Measurements from ENCODE around the gene PLCB4.
"Not testable (repeated sequence)": the region's sequence is repeated elsewhere in the genome, so short reads cannot be mapped to it uniquely, and the experiment has no call there.

PLCB4 gene

DNA sequence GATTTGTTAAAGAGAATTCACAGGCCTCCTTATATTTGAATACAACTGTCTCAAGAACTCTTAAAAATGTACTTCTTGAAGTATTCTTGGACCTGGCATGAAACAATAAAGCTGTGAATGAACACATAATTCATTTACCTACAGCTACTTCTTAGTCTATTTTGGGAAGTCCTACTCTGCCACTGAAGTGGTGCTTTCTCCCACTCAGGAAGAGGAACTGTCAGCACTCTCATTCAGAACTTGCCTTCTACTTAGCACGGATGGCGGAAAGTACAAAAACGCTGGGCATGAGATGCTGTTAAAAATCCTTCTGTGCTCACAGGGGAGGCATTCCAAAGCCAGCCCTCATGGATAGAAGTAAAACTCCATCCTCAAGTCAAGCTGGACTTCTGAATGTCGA, 300.7 kb downstream of the PLCB4 start:
- no peaks in the 10 kb centered on the region; the same call in 1 of the 2 replicates for H3K9me3 ChIP-seq
- H3K27me3 ChIP-seq (ENCODE audit: low read depth), result no peaks in the 10 kb centered on the region
- peaks cover 17% of the 10 kb centered on the region for H3K4me1 ChIP-seq
- no peak for DNase-seq (ENCODE audit: low spot score in 2 of 2)
- H3K4me3 ChIP-seq, result no peak overlapping the region
- no peaks in the 10 kb centered on the region for H3K36me3 ChIP-seq (replicated peaks)
- in situ Hi-C loops (cut with MboI; ENCODE audit: low sequenced_read_pairs), result no loop called here

DNA sequence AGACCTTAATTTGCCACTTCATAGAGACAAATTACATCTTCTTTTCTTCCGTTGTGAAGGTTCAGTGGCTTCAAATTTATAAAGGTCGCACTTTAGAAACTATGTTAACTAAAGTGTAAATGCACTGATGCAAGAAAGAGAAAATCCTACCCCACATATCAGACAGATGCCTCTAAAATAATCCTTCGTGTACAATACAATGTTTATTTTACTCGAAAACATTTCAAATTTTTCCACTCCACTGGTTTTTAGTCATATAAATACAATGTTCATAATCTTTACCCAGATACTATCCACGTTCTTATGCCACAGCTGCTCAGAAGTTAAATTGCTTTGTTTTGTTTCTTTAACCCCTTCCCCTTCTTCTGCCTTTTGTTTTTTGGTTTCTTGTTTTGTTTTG, 305.2 kb downstream of the PLCB4 start:
- H3K4me3 ChIP-seq, result no peak overlapping the region
- no peaks in the 10 kb centered on the region for H3K36me3 ChIP-seq (replicated peaks)
- H3K4me1 ChIP-seq, result peaks cover 28% of the 10 kb centered on the region
- DNase-seq (ENCODE audit: low spot score in 2 of 2), result no peak
- H3K9me3 ChIP-seq, result no peaks in the 10 kb centered on the region; the same call in 1 of the 2 replicates
- in situ Hi-C loops (cut with MboI; ENCODE audit: low sequenced_read_pairs), result no loop called here
- H3K27me3 ChIP-seq (ENCODE audit: low read depth), result no peaks in the 10 kb centered on the region

DNA sequence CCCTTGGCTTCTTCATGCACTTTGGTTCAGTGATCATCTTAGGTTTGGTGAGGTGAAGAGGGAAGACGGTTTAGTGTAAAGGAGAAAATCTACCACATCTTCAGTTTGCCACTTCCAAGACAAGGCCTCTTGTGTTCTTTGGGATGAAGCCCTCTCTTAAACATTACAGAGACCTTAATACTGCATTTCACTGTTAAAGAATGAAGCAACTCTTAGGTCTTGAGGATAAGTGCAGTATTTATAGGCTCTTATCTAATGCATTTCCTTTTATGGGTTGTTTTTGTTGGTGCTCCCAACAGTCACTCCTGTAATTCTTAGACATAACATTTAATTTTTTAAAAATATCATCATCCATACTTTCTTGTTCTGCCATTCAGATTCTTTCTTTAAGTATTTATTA, 305.6 kb downstream of the PLCB4 start:
- no peaks in the 10 kb centered on the region for H3K36me3 ChIP-seq (replicated peaks)
- no peak overlapping the region for H3K4me3 ChIP-seq
- DNase-seq (ENCODE audit: low spot score in 2 of 2), result peak in 1 of 2 experiments; percentile 24
- H3K9me3 ChIP-seq, result no peaks in the 10 kb centered on the region; the same call in 1 of the 2 replicates
- peaks cover 28% of the 10 kb centered on the region for H3K4me1 ChIP-seq
- in situ Hi-C loops (cut with MboI; ENCODE audit: low sequenced_read_pairs), result no loop called here
- no peaks in the 10 kb centered on the region for H3K27me3 ChIP-seq (ENCODE audit: low read depth)

DNA sequence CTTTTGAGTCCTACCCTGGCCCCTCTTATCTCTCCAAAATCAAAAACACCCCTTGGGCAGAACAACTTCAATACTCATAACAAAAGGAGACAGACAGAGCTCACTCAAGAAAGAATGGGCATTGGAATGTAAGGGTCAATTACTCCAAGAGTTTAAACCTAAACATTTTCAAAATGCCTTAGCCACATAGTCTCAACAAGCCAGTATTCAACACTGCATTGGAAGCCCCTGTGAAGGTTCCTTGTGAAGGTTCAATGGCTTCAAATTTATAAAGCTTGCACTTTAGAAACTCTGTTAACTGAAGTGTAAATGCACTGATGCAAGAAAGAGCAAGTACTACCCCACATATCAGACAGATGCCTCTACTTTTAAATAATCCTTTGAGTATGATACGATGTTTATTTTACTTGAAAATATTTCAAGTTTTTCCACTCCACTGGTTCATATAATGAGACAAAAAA, 306.4 kb downstream of the PLCB4 start:
- in situ Hi-C loops (cut with MboI; ENCODE audit: low sequenced_read_pairs), result no loop called here
- Histone ChIP-seq H3K4me1 (peaks cover 28% of the 10 kb centered on the region), H3K9me3 (no peaks in the 10 kb centered on the region; the same call in 1 of the 2 replicates), H3K36me3 (replicated peaks) (no peaks in the 10 kb centered on the region), H3K27me3 (ENCODE audit: low read depth) (no peaks in the 10 kb centered on the region), H3K4me3 (no peak overlapping the region)
- peak; percentile 57 to 98 for DNase-seq (ENCODE audit: low spot score in 2 of 2)

DNA sequence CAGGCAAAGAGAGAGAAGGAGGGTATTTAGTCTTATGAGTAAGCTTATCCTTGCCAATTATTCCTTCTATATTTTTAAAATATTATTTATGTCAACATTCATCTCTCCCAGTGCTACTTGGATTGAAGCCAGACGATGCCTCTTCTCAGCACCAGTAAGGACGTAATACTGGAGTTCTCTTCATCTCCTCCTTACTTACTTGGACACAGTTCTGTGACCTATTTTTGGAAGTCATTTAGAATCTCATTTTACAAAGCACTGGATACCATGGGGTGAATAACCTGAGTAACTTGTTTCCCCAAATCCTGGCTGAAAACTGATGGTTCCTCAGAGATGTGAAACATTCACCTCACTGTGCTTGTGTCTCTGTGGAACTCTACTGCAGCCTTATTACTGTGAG, 308.1 kb downstream of the PLCB4 start:
- Histone ChIP-seq H3K4me1 (peaks cover 28% of the 10 kb centered on the region), H3K36me3 (replicated peaks) (no peaks in the 10 kb centered on the region)

DNA sequence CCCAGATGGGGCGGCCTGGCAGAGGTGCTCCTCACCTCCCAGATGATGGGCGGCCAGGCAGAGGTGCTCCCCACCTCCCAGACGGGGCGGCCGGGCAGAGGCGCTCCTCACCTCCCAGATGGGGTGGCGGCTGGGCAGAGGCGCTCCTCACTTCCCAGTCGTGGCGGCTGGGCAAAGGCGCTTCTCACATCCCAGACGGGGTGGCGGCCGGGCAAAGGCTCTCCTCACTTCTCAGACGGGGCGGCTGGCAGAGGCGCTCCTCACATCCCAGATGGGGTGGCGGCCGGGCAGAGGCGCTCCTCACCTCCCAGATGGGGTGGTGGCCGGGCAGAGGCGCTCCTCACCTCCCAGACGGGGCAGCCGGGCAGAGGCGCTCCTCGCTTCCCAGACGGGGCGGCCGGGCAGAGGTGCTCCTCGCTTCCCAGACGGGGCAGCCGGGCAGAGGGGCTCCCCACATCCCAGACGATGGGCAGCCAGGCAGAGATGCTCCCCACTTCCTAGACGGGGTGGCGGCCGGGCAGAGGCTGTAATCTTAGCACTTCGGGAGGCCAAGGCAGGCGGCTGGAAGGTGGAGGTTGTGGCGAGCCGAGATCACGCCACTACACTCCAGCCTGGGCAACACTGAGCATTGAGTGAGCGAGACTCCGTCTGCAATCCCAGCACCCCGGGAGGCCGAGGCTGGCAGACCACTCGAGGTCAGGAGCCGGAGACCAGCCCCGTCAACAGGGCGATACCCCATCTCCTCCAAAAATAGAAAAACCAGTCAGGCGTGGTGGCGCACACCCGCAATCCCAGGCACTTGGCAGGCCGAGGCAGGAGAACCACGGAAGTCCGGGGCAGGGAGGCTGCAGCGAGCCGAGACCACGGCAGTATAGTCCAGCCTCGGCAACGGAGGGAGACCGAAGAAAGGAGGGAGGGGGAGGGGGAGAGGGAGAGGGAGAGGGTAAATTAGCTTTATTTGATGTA, 316.7 kb downstream of the PLCB4 start:
- DNase-seq (ENCODE audit: low spot score in 2 of 2); H3K4me3 ChIP-seq; H3K27me3 ChIP-seq (ENCODE audit: low read depth); H3K36me3 ChIP-seq (replicated peaks); H3K9me3 ChIP-seq; in situ Hi-C loops (cut with MboI; ENCODE audit: low sequenced_read_pairs); H3K4me1 ChIP-seq: not testable (repeated sequence)

More for the DNA sequence above, 308.1 kb downstream of the PLCB4 start:
- H3K27me3 ChIP-seq (ENCODE audit: low read depth), result no peaks in the 10 kb centered on the region
- H3K9me3 ChIP-seq, result no peaks in the 10 kb centered on the region; the same call in 1 of the 2 replicates
- no peak overlapping the region for H3K4me3 ChIP-seq
- DNase-seq (ENCODE audit: low spot score in 2 of 2), result no peak
- in situ Hi-C loops (cut with MboI; ENCODE audit: low sequenced_read_pairs), result no loop called here

DNA sequence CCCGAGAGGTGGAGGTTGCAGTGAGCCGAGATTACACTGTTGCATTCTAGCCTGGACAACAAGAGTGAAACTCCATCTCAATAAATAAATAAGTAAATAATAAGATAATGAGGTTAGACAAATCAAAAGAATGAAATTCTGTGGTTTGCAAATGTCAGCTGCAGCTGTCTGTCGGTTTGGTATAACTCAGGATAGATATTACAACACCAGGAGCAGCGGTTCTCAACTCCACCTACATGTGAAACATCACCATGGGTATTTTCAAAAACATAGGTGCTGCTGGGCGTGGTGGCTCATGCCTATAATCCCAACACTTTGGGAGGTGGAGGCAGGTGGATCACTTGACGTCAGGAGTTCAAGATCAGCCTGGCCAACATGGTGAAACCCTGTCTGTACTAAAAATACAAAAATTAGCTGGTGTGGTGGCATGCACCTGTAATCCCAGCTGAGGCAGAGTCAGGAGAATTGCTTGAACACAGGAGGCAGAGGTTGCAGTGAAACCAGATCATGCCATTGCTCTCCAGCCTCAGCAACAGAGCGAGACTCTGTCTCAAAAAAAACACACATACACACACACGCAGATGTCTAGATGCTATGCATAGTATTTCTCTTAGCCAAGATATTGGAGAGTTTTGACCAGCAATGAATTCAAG, 319.4 kb downstream of the PLCB4 start:
- in situ Hi-C loops (cut with MboI; ENCODE audit: low sequenced_read_pairs), result no loop called here
- H3K27me3 ChIP-seq (ENCODE audit: low read depth), result no peaks in the 10 kb centered on the region
- H3K36me3 ChIP-seq (replicated peaks), result no peaks in the 10 kb centered on the region
- H3K9me3 ChIP-seq, result no peaks in the 10 kb centered on the region; the same call in 1 of the 2 replicates
- no peak for DNase-seq (ENCODE audit: low spot score in 2 of 2)
- 0 out of 2 replicates have a peak, but pooled peaks cover 7% of the 10 kb centered on the region for H3K4me1 ChIP-seq
- H3K4me3 ChIP-seq, result no peak overlapping the region

DNA sequence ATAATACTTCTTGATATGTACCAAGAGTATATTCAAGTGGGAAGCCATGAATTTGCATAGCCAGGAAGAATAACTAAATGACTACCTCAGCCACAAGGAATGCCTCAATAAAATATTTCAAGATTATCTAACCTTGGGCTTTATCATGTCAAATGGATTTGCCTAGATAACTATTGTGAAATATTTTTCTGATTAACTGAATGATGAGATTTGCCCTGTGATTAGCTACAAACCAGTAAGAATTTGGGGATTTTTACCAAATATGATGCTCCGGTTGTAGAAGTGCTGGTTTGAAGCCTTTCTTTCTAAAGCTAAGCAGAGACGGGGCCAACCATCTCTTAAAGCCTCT, 319.9 kb downstream of the PLCB4 start:
- Histone ChIP-seq H3K4me3 (no peak overlapping the region), H3K9me3 (no peaks in the 10 kb centered on the region; the same call in 1 of the 2 replicates), H3K27me3 (ENCODE audit: low read depth) (no peaks in the 10 kb centered on the region), H3K4me1 (0 out of 2 replicates have a peak, but pooled peaks cover 7% of the 10 kb centered on the region), H3K36me3 (replicated peaks) (no peaks in the 10 kb centered on the region)
- no peak for DNase-seq (ENCODE audit: low spot score in 2 of 2)
- in situ Hi-C loops (cut with MboI; ENCODE audit: low sequenced_read_pairs), result no loop called here

DNA sequence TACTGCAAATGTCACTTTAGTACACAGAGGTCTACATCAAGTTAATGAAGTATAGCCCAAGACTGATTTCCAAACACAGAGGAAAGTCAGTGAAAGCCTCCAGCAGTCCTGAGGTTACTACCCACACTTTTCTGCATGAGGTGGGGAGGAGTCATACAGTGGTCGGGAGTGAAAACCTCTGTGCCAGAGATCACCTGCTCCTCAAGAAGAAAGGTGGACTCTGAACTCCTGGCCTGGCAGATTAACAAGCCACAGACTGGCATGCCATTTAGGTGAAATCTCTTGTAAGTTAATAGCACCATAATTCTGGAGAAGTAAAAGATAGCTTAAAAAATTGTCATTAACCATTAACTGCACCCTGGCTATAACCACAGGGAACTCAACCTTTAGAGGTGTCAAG, 320.5 kb downstream of the PLCB4 start:
- in situ Hi-C loops (cut with MboI; ENCODE audit: low sequenced_read_pairs), result no loop called here
- DNase-seq (ENCODE audit: low spot score in 2 of 2), result no peak
- Histone ChIP-seq H3K4me3 (no peak overlapping the region), H3K36me3 (replicated peaks) (no peaks in the 10 kb centered on the region), H3K27me3 (ENCODE audit: low read depth) (no peaks in the 10 kb centered on the region), H3K4me1 (0 out of 2 replicates have a peak, but pooled peaks cover 7% of the 10 kb centered on the region), H3K9me3 (no peaks in the 10 kb centered on the region; the same call in 1 of the 2 replicates)

DNA sequence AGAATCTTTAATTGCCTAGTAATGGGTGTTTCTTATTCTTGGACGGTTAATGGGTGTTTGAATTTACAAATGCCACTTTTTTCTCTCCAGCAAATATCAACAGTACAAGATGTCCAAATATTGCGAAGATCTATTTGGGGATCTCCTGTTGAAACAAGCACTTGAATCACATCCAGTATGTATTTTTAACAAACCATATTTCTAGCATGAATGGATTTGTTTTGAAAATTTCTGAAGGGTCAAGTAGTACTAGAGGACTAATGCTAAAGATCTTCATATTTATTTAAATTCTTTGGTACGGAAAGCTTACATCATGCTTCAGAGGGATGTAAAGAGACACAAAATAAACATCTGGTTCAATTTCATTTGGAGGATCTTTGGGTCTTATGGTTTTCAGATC, 321.6 kb downstream of the PLCB4 start:
- H3K9me3 ChIP-seq, result no peaks in the 10 kb centered on the region; the same call in 1 of the 2 replicates
- 0 out of 2 replicates have a peak, but pooled peaks cover 7% of the 10 kb centered on the region for H3K4me1 ChIP-seq
- in situ Hi-C loops (cut with MboI; ENCODE audit: low sequenced_read_pairs), result no loop called here
- no peak overlapping the region for H3K4me3 ChIP-seq
- no peaks in the 10 kb centered on the region for H3K27me3 ChIP-seq (ENCODE audit: low read depth)
- no peak for DNase-seq (ENCODE audit: low spot score in 2 of 2)
- no peaks in the 10 kb centered on the region for H3K36me3 ChIP-seq (replicated peaks)

DNA sequence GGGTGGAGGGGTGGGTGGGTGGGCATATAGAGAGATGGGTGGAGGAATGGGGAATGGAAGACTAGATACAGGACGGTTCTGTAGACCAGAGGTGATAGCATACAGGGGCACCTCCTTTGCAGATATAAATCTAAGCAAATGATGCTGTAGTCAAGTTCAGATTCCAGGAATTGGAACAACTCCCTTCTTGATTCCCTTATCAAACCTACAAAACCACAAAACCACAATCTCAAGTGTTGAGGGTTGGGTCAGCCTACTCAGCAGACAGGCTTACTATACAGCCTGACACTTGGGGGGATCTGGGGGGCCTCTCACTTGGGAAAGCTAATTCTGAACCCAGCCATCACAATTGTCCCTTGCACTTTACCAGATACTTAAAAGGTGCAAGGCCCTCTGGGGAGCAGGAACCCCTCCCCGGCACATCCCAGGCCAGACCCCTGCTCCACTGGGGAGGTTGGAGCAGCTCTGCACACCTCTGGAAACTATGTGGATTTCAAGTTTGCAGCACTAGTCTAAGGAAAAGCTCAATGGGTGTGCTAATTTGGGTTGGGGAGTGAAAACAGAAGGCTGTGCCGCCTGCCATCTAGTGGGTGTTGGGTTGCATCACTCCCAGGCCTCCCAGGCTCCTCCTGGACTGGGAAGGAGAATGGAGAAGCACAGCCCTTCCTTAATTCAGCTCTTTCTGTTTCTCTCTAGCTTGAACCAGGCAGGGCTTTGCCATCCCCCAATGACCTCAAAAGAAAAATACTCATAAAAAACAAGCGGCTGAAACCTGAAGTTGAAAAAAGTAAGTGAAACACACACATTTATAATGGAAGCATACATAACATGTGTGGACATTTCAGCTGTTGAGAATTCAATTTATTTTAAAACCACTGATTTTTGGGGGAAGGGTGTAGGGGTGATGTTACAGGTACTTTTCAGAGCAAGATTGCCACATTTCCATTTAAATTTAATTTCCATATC, 324.3 kb downstream of the PLCB4 start:
- peak; percentile 75 to 80 for DNase-seq (ENCODE audit: low spot score in 2 of 2)
- in situ Hi-C loops (cut with MboI; ENCODE audit: low sequenced_read_pairs), result no loop called here
- H3K4me3 ChIP-seq, result no peak overlapping the region

DNA sequence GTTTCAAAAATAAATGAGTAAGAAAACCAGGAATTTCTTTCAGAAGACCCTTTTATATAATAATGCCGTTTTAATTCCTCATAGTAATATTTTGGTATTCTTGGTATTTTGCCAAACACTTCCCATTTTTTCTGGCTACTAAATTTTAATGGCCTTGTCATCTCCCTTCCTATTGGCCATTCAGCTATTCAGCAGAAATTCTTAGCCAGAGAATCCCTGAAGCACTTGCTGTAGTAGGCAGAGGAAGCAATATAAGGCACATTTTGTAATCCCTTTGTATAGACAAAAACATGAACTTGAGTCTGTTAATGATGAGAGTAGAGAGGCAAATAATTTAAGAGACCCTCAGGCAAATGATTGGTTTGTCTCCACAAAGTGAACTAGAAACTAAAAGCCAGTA, 327.1 kb downstream of the PLCB4 start:
- in situ Hi-C loops (cut with MboI; ENCODE audit: low sequenced_read_pairs), result no loop called here
- H3K9me3 ChIP-seq, result no peaks in the 10 kb centered on the region
- no peak for DNase-seq (ENCODE audit: low spot score in 2 of 2)
- H3K36me3 ChIP-seq (replicated peaks), result no peaks in the 10 kb centered on the region
- H3K4me3 ChIP-seq, result no peak overlapping the region
- no peaks in the 10 kb centered on the region for H3K27me3 ChIP-seq (ENCODE audit: low read depth)
- peaks cover 12% of the 10 kb centered on the region for H3K4me1 ChIP-seq

More for the DNA sequence above, 324.3 kb downstream of the PLCB4 start:
- Histone ChIP-seq H3K36me3 (replicated peaks) (no peaks in the 10 kb centered on the region), H3K9me3 (no peaks in the 10 kb centered on the region), H3K27me3 (ENCODE audit: low read depth) (no peaks in the 10 kb centered on the region), H3K4me1 (peaks cover 7% of the 10 kb centered on the region; the same call in 1 of the 2 replicates)

DNA sequence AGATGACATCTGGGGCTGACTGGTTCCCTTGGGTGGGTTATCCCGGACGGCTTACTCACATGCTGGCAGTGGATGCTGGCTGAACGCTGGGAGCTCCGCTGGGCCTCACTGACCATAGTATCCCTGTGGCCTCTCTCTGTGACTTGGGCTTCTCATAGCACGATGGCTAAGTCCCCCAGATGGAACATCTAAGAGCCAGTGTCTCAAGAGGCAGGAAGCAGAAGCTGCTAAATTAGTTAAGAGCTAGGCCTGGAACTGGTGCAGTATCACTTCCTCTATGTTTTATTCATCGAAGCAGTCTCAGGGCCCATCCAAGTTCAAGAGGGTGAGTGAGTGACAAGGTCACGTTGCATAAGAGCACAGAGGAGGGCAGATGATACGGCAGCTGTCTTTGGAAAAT, 329.0 kb downstream of the PLCB4 start:
- DNase-seq (ENCODE audit: low spot score in 2 of 2), result no peak

More for the DNA sequence above, 329.0 kb downstream of the PLCB4 start:
- in situ Hi-C loops (cut with MboI; ENCODE audit: low sequenced_read_pairs), result no loop called here
- Histone ChIP-seq H3K27me3 (ENCODE audit: low read depth) (no peaks in the 10 kb centered on the region), H3K36me3 (replicated peaks) (no peaks in the 10 kb centered on the region), H3K4me3 (no peak overlapping the region), H3K9me3 (no peaks in the 10 kb centered on the region), H3K4me1 (peaks cover 12% of the 10 kb centered on the region)
